C4-2B (cell line): ENCODE data around the gene STAC2.

Source experiments
- ZFX ChIP-seq: fragments of 450-650 bp; IDR thresholded peaks from 2 replicates; pipeline ENCODE4 v1.6.1; 2017
- TF ChIP-seq, protein P1 (sequence below): fragments of 450-650 bp; conservative IDR thresholded peaks from 2 replicates; pipeline ENCODE4 v1.5.1; 2017; ENCODE audit warnings: mild to moderate bottlenecking

DNA sequence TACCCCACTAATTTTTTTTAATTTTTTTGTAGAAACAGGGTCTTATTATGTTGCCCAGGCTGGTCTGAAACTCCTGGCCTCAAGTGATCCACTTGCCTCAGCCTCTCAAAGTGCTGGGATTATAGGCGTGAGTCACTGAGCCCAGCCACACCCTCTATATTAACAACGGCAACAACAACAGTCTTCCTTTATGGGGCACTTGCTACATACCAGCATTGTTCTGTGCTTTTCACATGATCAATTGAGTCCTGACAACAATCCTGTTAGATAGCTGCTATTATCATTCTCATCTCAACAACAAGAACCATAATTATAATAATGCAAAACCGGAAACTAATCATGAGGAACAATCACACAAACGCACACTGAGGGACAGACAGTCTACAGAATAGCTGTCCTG is 47.2 kb downstream of the STAC2 start:
- TF ChIP-seq, protein P1, sequence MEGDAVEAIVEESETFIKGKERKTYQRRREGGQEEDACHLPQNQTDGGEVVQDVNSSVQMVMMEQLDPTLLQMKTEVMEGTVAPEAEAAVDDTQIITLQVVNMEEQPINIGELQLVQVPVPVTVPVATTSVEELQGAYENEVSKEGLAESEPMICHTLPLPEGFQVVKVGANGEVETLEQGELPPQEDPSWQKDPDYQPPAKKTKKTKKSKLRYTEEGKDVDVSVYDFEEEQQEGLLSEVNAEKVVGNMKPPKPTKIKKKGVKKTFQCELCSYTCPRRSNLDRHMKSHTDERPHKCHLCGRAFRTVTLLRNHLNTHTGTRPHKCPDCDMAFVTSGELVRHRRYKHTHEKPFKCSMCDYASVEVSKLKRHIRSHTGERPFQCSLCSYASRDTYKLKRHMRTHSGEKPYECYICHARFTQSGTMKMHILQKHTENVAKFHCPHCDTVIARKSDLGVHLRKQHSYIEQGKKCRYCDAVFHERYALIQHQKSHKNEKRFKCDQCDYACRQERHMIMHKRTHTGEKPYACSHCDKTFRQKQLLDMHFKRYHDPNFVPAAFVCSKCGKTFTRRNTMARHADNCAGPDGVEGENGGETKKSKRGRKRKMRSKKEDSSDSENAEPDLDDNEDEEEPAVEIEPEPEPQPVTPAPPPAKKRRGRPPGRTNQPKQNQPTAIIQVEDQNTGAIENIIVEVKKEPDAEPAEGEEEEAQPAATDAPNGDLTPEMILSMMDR, result no peak
- no peak for TF ChIP-seq ZFX
